GM21737 (cell line): ENCODE measurements around the gene EIF2B5.
"Not testable (repeated sequence)": the region's sequence is repeated elsewhere in the genome, so short reads cannot be mapped to it uniquely, and the experiment has no call there.

Experiments used
- ATAC-seq: cut with Tn5 transposase; IDR thresholded peaks from one replicate; pipeline ENCODE4 v1.9.1; 2021; ENCODE audit warnings: mild to moderate bottlenecking, moderate library complexity; ENCODE audit not compliant: unreplicated experiment

The EIF2B5 gene

DNA sequence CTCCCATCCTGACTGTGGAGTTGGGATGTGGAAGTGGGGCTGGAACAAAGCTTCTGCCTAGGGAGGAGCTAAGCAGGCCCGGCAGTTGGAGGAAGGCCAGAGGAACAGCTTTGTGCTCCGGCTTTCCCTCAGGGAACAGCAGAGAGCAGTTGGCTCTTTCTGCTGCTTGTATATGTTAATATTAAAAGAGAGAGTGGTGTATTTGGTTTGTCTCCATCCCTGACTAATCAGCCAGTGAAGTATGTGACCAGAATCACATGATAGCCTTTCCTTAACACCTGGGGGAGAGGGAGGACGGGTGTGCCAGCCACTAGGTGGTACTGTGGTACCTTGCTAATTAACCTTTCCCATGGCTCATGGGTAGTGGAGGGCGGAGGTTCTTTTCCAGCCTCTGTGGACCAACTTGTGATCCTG lies 10.0 kb downstream of the EIF2B5 start:
- ATAC-seq: no peak

DNA sequence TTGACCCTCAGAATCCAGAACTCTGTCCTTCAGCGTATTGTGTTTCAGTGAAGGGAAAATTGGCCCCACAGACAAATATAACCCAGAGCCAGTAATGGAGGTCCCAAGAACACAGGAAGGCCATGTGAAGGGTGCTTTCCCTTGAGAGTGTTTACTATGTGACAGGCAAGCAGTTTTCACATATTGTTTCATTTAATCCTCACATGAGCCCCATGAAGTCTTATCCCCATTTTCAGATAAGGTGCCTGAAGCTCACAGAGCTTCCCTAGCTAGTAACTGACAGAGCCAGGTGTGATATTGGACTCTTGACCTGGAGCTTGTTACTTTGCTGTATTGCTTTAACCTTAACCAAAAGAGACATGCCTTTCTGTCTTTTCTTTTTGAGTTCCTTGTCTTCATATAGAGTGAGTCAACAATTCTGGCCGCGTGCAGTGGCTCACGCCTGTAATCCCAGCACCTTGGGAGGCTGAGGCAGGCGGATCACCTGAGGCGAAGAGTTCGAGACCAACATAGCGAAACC lies 10.7 kb downstream of the EIF2B5 start:
- ATAC-seq: no peak

DNA sequence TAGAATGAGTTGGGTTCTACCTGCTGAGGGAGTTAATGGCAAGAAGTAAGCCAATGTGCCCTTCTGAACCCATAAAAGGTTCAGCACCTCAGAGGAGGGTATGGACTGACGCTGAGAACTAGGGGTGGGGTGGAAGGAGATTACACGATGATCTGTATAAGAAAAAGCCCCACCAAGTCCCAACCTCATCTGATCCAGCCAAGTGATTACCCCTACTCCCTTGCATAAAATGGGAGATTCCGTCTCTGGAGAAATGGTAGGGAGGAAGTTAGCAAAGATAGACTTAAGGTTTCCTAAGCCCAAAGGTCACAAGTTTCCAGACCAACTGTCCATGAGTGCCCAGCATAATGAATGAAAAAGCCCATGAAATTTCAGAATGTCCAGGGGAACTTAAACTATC lies 12.9 kb downstream of the EIF2B5 start:
- no peak for ATAC-seq

DNA sequence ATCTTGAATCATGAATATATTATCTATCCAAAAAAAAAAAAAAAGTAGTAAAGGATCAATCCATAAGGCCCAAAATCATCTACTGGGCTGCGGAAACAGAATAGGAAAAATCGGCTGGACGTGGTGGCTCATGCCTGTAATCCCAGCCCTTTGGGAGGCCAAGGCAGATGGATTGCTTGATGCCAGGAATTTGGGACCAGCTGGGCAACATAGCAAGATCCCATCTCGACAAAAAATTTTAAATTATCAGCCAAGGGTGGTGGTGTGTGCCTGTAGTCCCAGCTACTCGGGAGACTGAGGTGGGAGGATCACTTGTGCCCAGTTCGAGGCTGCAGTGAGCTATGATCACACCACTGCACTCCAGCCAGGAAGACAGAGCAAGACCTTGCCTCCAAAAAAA lies 14.0 kb downstream of the EIF2B5 start:
- ATAC-seq: no peak

DNA sequence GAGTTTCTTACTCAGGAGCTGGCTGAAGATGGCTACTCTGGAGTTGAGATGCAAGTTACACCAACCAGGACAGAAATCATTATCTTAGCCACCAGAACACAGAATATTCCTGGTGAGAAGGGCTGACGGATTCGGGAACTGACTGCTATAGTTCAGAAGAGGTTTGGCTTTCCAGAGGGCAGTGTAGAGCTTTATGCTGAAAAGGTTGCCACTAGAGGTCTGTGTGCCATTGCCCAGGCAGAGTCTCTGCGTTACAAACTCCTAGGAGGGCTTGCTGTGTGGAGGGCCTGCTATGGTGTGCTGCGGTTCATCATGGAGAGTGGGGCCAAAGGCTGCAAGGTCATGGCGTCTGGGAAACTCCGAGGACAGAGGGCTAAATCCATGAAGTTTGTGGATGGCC lies 14.6 kb downstream of the EIF2B5 start:
- not testable (repeated sequence) for ATAC-seq

DNA sequence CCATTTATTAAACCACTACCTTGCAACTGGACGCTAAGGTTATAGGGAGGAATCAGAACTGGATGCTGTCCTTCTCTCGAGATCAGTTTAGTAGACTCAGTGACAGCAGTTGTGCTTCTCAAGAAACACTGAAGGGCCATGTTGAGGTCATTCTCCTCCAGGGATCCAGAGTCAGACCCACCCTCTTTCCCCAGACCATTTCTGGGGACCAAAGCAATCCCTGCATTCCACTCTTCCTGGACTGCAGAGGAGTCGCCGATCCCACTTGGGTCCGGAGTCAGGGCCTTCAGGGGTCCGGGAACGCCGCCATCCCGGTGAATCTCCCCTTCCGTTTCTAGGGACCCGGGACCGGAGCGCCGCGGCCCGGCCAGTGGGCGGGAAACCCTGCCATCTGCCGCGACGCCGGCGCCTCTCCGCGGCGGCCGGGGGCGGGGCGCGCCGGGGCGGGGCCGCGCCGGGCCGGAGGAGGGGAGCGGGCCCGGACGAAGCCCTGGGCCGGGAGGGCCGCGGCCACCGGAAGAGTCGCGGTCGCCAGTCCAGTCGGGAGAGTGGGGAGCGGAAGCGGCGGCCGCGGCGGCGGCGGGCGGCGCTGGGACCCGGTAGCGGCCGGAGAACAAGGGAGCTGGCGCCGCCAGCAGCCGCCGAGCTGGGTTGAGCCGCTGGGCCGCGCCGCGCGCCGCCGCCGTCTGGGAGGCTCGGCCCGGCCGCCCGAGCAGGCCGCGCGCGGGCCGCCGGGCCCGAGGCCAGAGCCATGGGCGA lies 19.9 kb downstream of the EIF2B5 start, which contains the start of gene DVL3:
Gene DVL3, plus strand, starts transcription at position 493 of the 759 bp plus-strand sequence. Its CDS starts 259 bp downstream, at position 752.
- ATAC-seq: peak; percentile 90

DNA sequence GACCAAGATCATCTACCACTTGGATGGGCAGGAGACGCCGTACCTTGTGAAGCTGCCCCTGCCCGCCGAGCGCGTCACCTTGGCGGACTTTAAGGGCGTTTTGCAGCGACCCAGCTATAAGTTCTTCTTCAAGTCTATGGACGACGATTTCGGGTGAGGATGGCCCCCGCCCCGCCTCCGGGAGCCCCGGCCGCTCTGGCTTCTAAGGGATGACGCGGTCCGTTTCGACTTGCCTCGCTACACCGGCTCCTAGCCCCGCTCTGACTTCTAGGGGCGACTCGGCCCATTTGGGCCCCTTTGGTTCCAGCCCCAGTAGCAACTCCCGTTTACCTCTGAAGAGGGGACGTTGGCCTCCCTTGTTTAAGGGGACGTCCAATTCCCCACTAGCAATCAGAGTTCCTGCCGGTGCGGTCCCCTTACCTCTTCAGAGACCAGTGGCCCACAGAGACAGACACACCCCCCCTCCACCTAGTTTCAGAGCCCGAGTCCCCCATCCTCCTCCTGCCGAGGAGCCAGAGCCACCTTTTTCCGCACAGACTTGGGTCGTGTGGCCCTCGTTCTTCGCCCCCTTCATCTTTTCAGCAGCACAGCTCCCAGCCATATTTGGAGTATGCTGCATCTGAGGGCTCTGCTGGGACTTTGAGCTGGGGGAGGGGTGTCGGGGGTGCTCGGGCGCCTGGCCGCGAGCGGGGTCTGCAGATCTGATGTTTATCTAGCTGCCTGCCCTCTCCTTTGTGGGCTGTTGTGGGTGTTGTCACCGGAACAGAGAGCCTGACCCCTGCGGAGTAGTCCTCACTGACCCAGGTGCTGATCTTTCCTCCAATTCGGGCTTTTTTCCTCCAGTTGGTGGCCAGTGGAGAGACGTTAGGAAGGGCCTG lies 20.7 kb downstream of the EIF2B5 start:
- ATAC-seq: peak; percentile 23

DNA sequence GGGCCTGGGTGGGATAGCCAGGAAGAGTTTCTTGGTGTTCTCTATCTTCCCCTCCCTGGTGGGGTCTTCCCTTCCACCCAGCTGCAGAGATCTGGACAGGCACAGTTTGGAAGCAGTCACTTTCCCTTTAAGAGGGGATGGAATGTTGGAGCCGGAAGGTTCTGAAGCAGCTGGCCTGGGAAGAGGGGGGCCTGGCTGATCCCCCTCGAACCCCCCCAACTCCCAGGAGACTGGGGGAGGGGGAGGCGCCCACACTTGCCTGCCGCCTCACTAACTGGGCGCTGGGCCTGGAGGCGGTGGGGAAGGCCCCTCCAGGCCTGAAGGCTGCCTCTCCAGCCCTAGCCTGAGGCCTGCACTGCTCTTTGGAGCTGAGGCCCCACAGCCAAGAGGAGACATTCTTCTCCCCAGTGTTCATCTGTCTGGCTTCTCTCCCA lies 21.4 kb downstream of the EIF2B5 start:
- ATAC-seq: no peak

DNA sequence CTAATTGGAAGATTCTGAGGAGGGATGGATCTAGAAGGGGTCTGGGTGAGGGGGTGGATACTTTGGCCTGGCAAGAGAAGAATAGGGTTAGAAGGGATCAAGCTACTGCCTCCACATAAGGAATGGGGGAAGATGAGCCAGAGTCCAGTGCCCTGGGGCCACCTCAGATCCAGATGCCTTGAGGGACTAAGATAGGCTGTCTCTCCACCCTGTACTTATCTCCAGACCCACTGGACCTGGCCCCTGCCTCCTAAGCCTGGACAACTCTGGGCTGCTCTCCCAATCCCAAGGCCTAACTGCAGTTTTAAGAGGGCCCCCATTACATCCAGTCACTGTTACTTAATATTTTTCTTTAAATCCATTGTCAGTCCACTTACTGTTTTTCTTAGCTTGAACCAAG lies 22.0 kb downstream of the EIF2B5 start:
- no peak for ATAC-seq

DNA sequence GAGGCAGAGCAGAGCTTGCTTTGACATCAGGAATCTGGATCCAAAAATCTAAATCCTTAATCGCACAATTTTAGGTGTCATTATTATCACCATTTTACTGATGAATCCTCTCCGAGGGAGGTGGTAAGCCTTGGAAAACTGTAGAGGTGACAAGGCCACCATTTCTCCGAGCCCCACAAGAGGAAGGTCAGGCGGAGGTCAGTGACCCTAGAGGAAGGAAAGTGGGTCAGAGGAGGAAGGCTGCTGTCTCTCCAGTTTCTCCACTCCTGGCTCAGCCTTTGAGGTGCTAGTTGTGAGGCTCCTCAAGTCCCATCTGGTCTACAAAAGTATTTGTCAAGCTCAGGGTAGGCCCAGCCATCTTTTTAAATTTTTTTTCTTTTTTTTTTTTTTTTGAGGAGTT lies 23.2 kb downstream of the EIF2B5 start:
- no peak for ATAC-seq

DNA sequence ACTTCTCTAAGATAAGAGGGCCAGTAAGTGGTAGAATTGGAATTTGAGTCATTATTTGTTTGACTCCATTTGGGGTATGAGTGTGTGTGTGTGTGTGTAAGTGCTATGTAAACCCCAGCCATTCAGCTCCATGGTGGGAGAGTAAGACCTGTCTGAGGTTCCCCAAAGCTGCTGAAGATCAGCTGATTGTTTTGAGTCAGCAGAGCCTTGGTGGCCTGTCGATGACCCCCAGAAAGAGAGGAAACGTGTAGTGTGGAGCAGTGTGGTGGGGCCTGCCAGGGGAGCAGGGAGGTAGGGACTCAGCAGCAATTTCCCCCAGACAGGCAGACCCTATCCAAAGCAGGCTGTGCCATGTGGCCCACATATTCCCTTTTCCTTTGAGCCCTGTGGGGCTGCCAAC lies 25.3 kb downstream of the EIF2B5 start:
- no peak for ATAC-seq

DNA sequence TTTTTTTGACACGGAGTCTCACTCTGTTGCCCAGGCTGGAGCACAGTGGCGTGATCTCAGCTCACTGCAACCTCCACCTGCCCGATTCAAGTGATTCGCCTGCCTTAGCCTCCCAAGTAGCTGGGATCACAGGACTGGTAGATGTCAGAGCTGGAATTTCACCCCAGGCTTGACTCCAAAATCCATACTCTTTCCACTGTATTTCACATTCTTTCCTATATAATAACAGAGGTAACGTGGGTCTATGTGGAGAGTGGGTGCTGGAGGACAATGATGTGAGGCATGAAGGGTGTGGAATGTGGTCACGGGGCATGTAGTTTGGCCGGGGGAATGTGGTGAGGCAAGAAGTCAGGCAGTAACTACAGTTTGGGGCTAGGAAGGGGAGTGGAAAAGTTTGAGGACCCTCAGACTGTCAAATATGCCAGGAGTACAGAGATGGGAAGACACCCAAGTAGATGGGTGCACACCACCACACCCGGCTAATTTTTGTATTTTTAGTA lies 27.5 kb downstream of the EIF2B5 start:
- not testable (repeated sequence) for ATAC-seq

DNA sequence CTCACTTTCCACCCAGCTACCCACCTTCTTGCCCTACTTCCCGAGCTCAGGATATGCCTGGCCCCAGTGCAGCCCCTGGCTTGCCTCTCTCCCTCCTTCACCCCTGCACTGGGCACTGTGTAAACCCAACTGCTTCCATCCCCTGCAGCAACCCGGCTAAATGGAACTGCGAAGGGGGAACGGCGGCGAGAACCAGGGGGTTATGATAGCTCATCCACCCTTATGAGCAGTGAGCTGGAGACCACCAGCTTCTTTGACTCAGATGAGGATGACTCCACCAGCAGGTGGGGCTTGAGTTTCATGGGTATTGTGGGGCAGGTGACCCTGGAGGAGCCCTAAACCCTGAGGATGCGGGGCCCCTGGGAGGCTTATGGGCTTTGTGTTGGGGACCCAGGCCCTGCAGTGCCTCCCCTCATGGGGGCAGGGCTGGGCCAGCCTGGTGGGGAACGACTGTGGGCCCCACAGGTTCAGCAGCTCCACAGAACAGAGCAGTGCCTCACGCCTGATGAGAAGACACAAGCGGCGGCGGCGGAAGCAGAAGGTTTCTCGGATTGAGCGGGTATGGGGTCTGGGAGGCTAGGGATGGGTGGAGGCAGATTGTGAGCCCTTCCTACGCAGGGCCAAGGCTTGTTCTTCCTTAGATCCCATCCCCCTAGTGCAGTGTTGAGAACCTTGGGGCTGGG lies 29.6 kb downstream of the EIF2B5 start:
- ATAC-seq: no peak

DNA sequence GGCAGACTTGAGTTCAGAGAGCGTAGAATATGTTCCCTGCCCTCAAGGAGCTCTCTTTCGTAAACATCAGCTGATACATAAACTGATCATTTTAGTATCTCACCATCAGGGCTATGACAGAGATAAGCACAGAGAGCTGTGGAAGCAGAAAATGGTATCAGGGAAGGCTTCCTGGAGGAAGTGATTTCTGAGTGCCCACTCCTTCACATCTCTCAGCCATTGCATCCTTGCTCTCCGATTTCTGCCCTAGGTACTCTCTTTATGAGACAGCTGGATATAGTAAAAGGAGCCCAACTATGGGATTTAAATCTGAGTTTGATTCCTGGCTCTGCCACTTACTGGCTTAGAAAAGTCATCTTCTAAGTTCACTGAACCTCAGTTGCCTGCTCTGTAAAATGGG lies 30.4 kb downstream of the EIF2B5 start:
- ATAC-seq: no peak

DNA sequence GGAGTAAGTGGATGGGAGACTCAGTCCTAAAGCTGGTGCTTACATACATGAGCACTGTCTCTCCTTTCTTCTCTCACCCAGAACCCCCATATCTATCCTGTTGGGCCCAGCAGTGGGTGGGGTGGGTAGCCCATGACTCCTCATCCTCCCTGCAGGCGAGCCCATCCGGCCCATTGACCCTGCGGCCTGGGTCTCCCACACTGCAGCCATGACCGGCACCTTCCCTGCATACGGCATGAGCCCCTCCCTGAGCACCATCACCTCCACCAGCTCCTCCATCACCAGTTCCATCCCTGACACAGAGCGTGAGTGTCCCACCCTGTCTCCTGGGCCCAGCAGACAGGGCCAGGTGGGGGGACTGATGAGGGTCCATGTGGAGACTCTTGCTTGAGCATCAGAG lies 31.5 kb downstream of the EIF2B5 start:
- no peak for ATAC-seq

DNA sequence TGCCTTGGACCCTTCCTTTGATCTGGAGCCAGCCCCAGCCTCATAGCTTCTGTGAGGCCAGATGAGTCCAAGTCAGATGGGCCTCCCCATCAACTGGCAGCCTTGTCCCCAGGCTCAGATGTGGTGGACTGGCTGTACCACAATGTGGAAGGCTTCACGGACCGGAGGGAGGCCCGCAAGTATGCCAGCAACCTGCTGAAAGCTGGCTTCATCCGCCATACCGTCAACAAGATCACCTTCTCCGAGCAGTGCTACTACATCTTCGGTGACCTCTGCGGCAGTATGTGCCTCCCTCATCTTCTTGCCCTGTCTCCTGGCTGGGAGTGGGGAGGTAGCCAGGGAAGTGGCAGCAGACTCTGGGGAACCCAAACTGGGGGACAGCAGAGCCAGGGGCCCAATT lies 32.6 kb downstream of the EIF2B5 start:
- no peak for ATAC-seq

DNA sequence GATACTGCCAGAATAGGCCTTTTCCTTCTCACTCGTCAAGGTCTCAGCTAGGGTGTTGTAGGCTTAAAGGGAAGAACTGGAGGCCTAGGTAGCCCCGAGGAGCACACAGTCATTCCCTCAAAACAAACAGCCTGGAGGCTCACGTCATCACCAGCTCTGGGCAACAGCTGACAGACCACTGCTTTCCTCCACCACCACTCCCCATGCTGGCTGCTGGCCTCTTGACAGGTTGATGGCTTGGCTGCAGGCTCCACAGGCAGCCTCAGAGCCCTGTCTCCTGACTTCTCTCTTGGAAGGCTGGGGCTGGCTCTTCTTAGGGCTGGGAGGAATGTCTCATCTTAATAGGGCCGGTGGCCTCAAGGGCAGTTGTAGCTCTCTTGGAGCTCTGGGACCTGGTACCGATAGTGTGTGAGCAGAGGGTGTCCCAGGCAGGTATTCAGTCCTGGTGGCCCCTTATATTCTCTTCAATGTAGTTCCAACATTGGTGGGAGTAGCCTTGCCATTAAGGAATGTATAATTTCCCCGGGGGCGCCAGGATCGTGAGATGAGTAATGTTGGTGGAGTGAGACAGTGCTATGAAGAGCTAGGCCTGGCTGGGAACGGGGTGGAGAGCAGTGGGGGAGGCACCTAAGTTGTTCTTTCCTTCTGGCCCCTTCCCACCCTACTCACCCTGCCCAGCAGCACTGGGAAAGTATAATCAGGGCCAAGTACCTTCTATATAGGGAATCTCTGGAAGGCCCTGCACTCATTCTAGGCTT lies 33.4 kb downstream of the EIF2B5 start:
- no peak for ATAC-seq

DNA sequence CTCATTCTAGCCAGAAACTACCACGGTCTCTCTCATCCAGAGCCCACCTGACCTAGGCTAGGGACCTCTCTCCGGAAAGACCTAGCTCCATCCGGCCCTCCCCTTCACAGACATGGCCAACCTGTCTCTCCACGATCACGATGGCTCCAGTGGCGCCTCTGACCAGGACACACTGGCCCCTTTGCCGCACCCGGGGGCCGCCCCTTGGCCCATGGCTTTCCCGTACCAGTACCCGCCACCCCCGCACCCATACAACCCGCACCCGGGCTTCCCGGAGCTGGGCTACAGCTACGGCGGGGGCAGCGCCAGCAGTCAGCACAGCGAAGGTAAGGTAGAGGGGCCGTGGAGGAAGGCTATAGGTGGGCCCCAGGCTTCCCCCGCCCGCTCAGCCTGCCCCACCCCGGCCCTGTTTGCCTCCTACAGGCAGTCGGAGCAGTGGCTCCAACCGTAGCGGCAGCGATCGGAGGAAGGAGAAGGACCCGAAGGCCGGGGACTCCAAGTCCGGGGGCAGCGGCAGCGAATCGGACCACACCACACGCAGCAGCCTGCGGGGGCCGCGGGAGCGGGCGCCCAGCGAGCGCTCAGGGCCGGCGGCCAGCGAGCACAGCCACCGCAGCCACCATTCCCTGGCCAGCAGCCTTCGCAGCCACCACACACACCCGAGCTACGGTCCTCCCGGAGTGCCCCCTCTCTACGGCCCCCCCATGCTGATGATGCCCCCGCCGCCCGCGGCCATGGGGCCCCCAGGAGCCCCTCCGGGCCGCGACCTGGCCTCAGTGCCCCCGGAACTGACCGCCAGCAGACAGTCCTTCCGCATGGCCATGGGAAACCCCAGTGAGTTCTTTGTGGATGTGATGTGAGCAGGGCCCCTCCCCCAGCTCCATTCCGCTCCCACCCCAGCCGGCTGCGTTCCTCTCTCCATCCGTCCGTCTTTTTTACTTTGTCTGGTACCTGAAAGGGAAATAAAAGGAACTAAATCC lies 35.0 kb downstream of the EIF2B5 start:
- no peak for ATAC-seq

DNA sequence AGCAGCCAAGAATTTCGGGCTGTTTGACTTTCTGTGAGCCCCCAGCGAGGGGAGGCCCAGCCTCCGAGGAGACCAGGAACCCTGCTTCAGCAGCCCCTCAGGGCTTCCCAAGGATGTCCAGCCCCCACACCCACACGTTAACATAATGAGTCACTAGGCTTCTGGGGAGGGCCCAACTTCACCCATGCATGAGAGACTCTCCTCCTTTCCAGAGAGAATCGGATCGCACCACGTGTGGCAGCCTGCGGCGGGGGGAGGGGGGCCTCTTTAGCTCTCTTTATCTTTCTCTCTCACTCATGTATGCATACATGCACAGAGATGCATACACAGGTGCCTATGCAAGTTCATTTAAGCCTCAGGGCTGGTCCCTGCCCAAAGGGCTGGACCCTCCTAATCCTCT lies 36.4 kb downstream of the EIF2B5 start:
- no peak for ATAC-seq
